Measurements from ENCODE around the gene SLC8A2.

Gene SLC8A2

GRCh38 chr19:47514869-47515588 is 43.3 kb upstream of the SLC8A2 start, which contains the start of gene NAPA:
TSS of gene NAPA (minus strand) at chr19:47515063. CDS start at chr19:47514940, 123 bp downstream.
- DNase-seq (ENCODE audit: low read depth), result peak; percentile 99
- TF ChIP-seq CTCF (IDR thresholded peaks at IDR 0.05; ENCODE audit: control insufficient read depth, insufficient read depth, low read depth, low read length, missing control alignments), result no peak
- peak within 1 kb of the TSS; percentile 75 for H3K4me3 ChIP-seq (ENCODE audit: control insufficient read depth, low read depth, low read length)

- TF ChIP-seq CTCF (IDR thresholded peaks at IDR 0.05; ENCODE audit: control insufficient read depth, insufficient read depth, low read depth, low read length, missing control alignments), result no peak
- no peak for DNase-seq (ENCODE audit: low read depth)
- H3K4me3 ChIP-seq (ENCODE audit: control insufficient read depth, low read depth, low read length), result peak overlapping the region; percentile 75
These were observed 42.6 kb upstream of the SLC8A2 start for GRCh38 chr19:47514151-47514868.

GRCh38 chr19:47512948-47513319 is 41.2 kb upstream of the SLC8A2 start:
- no peak for TF ChIP-seq CTCF (IDR thresholded peaks at IDR 0.05; ENCODE audit: control insufficient read depth, insufficient read depth, low read depth, low read length, missing control alignments)
- H3K4me3 ChIP-seq (ENCODE audit: control insufficient read depth, low read depth, low read length), result peak overlapping the region; percentile 30
- DNase-seq (ENCODE audit: low read depth), result no peak

GRCh38 chr19:47512183-47512947 is 40.7 kb upstream of the SLC8A2 start:
- H3K4me3 ChIP-seq (ENCODE audit: control insufficient read depth, low read depth, low read length), result peak overlapping the region; percentile 30
- peak; percentile 31 for DNase-seq (ENCODE audit: low read depth)
- TF ChIP-seq CTCF (IDR thresholded peaks at IDR 0.05; ENCODE audit: control insufficient read depth, insufficient read depth, low read depth, low read length, missing control alignments), result no peak

- no peak overlapping the region for H3K4me3 ChIP-seq (ENCODE audit: control insufficient read depth, low read depth, low read length)
- no peak for DNase-seq (ENCODE audit: low read depth)
- TF ChIP-seq CTCF (IDR thresholded peaks at IDR 0.05; ENCODE audit: control insufficient read depth, insufficient read depth, low read depth, low read length, missing control alignments), result no peak
These were observed 40.0 kb upstream of the SLC8A2 start for GRCh38 chr19:47511681-47512080.

GRCh38 chr19:47511128-47511517 is 39.4 kb upstream of the SLC8A2 start:
- TF ChIP-seq CTCF (IDR thresholded peaks at IDR 0.05; ENCODE audit: control insufficient read depth, insufficient read depth, low read depth, low read length, missing control alignments), result no peak
- no peak for DNase-seq (ENCODE audit: low read depth)
- no peak overlapping the region for H3K4me3 ChIP-seq (ENCODE audit: control insufficient read depth, low read depth, low read length)
